Hematopoietic multipotent progenitor cell treated with erythropoietin and hydrocortisone succinate and interleukin-3 and kit ligand, for 4 days (in vitro differentiated cells): ENCODE results near the gene PRKCE.
A peak's percentile ranks its signal among the peaks of the same experiment; 100 is the strongest.

Source experiments
- DNase-seq: peaks from one replicate; pipeline ENCODE4 v3.0.0-alpha.2; 2015

Gene PRKCE

GRCh38 chr2:46101557-46102220 lies 450.2 kb downstream of the PRKCE start:
- no peak for DNase-seq

GRCh38 chr2:46106690-46107089 lies 455.2 kb downstream of the PRKCE start:
- DNase-seq: no peak

GRCh38 chr2:46114996-46115395 lies 463.5 kb downstream of the PRKCE start:
- no peak for DNase-seq

- DNase-seq: no peak
Measured at GRCh38 chr2:46116150-46116549, 464.7 kb downstream of the PRKCE start.

- no peak for DNase-seq
Measured at GRCh38 chr2:46116553-46116991, 465.1 kb downstream of the PRKCE start.

- no peak for DNase-seq
Measured at GRCh38 chr2:46117379-46117778, 465.9 kb downstream of the PRKCE start.

GRCh38 chr2:46117994-46118393 lies 466.5 kb downstream of the PRKCE start:
- no peak for DNase-seq

- DNase-seq: no peak
Measured at GRCh38 chr2:46118656-46119371, 467.3 kb downstream of the PRKCE start.

- no peak for DNase-seq
Measured at GRCh38 chr2:46119453-46119852, 468.0 kb downstream of the PRKCE start.

- DNase-seq: no peak
Measured at GRCh38 chr2:46120792-46121555, 469.5 kb downstream of the PRKCE start.

- no peak for DNase-seq
Measured at GRCh38 chr2:46122318-46122976, 471.0 kb downstream of the PRKCE start.

- peak; percentile 54 for DNase-seq
Measured at GRCh38 chr2:46123013-46123412, 471.5 kb downstream of the PRKCE start.

GRCh38 chr2:46125798-46126197 lies 474.3 kb downstream of the PRKCE start:
- no peak for DNase-seq

GRCh38 chr2:46126571-46126970 lies 475.1 kb downstream of the PRKCE start:
- DNase-seq: no peak

GRCh38 chr2:46127176-46127575 lies 475.7 kb downstream of the PRKCE start:
- no peak for DNase-seq

- no peak for DNase-seq
Measured at GRCh38 chr2:46130511-46130910, 479.0 kb downstream of the PRKCE start.

- DNase-seq: no peak
Measured at GRCh38 chr2:46132996-46133395, 481.5 kb downstream of the PRKCE start.

- no peak for DNase-seq
Measured at GRCh38 chr2:46134531-46135227, 483.2 kb downstream of the PRKCE start.

- no peak for DNase-seq
Measured at GRCh38 chr2:46135228-46135855, 483.9 kb downstream of the PRKCE start.

- DNase-seq: no peak
Measured at GRCh38 chr2:46135958-46136357, 484.5 kb downstream of the PRKCE start.

GRCh38 chr2:46136481-46136880 lies 485.0 kb downstream of the PRKCE start:
- no peak for DNase-seq

GRCh38 chr2:46136953-46137352 lies 485.5 kb downstream of the PRKCE start:
- DNase-seq: no peak
